BE2C (cell line): ENCODE data around the gene TMIGD2.
A peak's percentile ranks its signal among the peaks of the same experiment; 100 is the strongest.
"Not testable (repeated sequence)": the region's sequence is repeated elsewhere in the genome, so short reads cannot be mapped to it uniquely, and the experiment has no call there.

Experiments
- DNase-seq: peaks from one replicate; pipeline ENCODE4 v3.0.0-alpha.2; 2020
- H3K27me3 ChIP-seq: fragments of 250-450 bp; sonication (Bioruptor Pico); 2 replicates; pipeline ENCODE4 v1.5.1; 2020; ENCODE audit warnings: mild to moderate bottlenecking
- H3K36me3 ChIP-seq: fragments of 250-450 bp; sonication (Bioruptor Pico); 2 replicates; pipeline ENCODE4 v1.5.1; 2020; ENCODE audit warnings: mild to moderate bottlenecking
- H3K4me1 ChIP-seq: fragments of 250-450 bp; sonication (Bioruptor Pico); 2 replicates; pipeline ENCODE4 v1.5.1; 2020
- H3K4me3 ChIP-seq: 2 replicates; pipeline ENCODE4 v1.5.1; 2011; ENCODE audit warnings: low read depth, low read length
- H3K9me3 ChIP-seq: fragments of 250-450 bp; sonication (Bioruptor Pico); 2 replicates; pipeline ENCODE4 v1.5.1; 2020
- CTCF ChIP-seq: IDR thresholded peaks from 2 replicates; pipeline ENCODE4 v1.5.1; 2012; ENCODE audit warnings: mild to moderate bottlenecking, low read depth, low read length

Gene TMIGD2

GRCh38 chr19:4337906-4338440 lies 35.8 kb upstream of the TMIGD2 start:
- TF ChIP-seq CTCF = no peak
- DNase-seq = no peak

DNA sequence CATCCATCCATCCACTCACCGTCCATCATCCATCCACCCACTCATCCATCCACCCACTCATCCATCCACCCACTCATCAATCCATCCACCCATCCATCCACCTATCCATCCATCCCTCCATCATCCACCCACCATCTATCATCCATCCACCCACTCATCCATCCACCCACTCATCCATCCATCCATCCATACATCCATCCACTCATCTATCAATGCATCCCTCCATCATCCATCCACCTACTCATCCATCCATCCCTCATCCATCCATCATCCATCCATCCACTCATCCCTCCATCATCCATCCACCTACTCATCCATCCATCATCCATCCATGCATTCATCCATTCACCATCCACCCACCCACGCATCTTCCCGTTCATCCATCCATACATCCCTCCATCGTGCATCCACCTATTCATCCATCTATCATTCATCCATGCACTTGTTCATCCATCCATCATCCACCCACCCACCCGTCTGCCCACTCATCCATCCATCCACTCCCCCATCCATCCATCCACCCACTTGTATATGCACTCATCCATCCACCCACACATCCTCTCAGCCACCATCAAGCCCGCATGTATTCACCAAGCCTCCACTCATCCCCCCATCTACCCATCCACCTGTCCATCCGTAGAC lies 32.9 kb upstream of the TMIGD2 start:
- no peaks in the 10 kb centered on the region for H3K36me3 ChIP-seq
- no peak overlapping the region for H3K4me3 ChIP-seq
- no peaks in the 10 kb centered on the region for H3K9me3 ChIP-seq
- H3K4me1 ChIP-seq = no peaks in the 10 kb centered on the region
- no peak for DNase-seq
- no peaks in the 10 kb centered on the region for H3K27me3 ChIP-seq
- TF ChIP-seq CTCF = no peak

More at GRCh38 chr19:4337906-4338440, 35.8 kb upstream of the TMIGD2 start:
- Histone ChIP-seq H3K4me3 (no peak overlapping the region), H3K27me3 (no peaks in the 10 kb centered on the region), H3K36me3 (no peaks in the 10 kb centered on the region), H3K4me1 (peaks cover 4% of the 10 kb centered on the region; the same call in 1 of the 2 replicates), H3K9me3 (no peaks in the 10 kb centered on the region)

- H3K27me3 ChIP-seq = no peaks in the 10 kb centered on the region
- TF ChIP-seq CTCF = no peak
- no peak overlapping the region for H3K4me3 ChIP-seq
These were observed 27.7 kb upstream of the TMIGD2 start for GRCh38 chr19:4329858-4330257.

GRCh38 chr19:4328991-4329681 lies 26.9 kb upstream of the TMIGD2 start:
- H3K36me3 ChIP-seq, H3K27me3 ChIP-seq, H3K9me3 ChIP-seq, DNase-seq, H3K4me1 ChIP-seq: not testable (repeated sequence)
- peak overlapping the region; percentile 33 for H3K4me3 ChIP-seq

More at GRCh38 chr19:4329858-4330257, 27.7 kb upstream of the TMIGD2 start:
- Histone ChIP-seq H3K9me3 (peaks cover 4% of the 10 kb centered on the region; the same call in 1 of the 2 replicates), H3K36me3 (no peaks in the 10 kb centered on the region), H3K4me1 (peaks cover 2% of the 10 kb centered on the region)
- DNase-seq = no peak

GRCh38 chr19:4328243-4328990 lies 26.2 kb upstream of the TMIGD2 start:
- Histone ChIP-seq H3K27me3 (no peaks in the 10 kb centered on the region), H3K36me3 (no peaks in the 10 kb centered on the region), H3K4me3 (peak overlapping the region; percentile 33), H3K4me1 (peaks cover 2% of the 10 kb centered on the region), H3K9me3 (peaks cover 4% of the 10 kb centered on the region; the same call in 1 of the 2 replicates)
- no peak for TF ChIP-seq CTCF
- peak; percentile 94 for DNase-seq

- TF ChIP-seq CTCF = no peak
- H3K4me3 ChIP-seq = no peak overlapping the region
- peaks cover 4% of the 10 kb centered on the region; the same call in 1 of the 2 replicates for H3K9me3 ChIP-seq
- DNase-seq = no peak
- peaks cover 2% of the 10 kb centered on the region for H3K4me1 ChIP-seq
- no peaks in the 10 kb centered on the region for H3K36me3 ChIP-seq
- no peaks in the 10 kb centered on the region for H3K27me3 ChIP-seq
These were observed 25.7 kb upstream of the TMIGD2 start for GRCh38 chr19:4327877-4328242.
